Measurements from ENCODE around the gene UNC5A. TPM values are rescaled to one million over a fixed set of nuclear protein-coding genes. Genes with fewer than 3 reads are reported as not detected.

The UNC5A gene
- total RNA-seq, 4 donors from 2014 or later = 0.34 to 0.67 (median 0.67) TPM; not detected in 1

GRCh38 chr5:176846335-176847140 is 36.2 kb downstream of the UNC5A start:
- TF ChIP-seq POLR2A (IDR thresholded peaks at IDR 0.05) = no peak
- TF ChIP-seq CTCF (IDR thresholded peaks at IDR 0.05) = no peak
- WGBS, 2 donors = 39 to 48% methylated on average over 3 to 11 of the region's 24 CpGs
- Histone ChIP-seq H3K36me3 (no peaks in the 10 kb centered on the region), H3K4me3 (replicated peaks in 1 of 3) (no peak overlapping the region), H3K27ac (no peak overlapping the region), H3K27me3 (no peaks in the 10 kb centered on the region), H3K4me1 (no peaks in the 10 kb centered on the region), H3K9me3 (no peaks in the 10 kb centered on the region)
- intact Hi-C loops (cut with DNase I) = no loop called here
- no peak for DNase-seq

GRCh38 chr5:176847148-176847547 is 36.8 kb downstream of the UNC5A start:
- Histone ChIP-seq H3K4me3 (replicated peaks in 1 of 3) (no peak overlapping the region), H3K4me1 (no peaks in the 10 kb centered on the region), H3K9me3 (no peaks in the 10 kb centered on the region), H3K27me3 (no peaks in the 10 kb centered on the region), H3K27ac (no peak overlapping the region), H3K36me3 (no peaks in the 10 kb centered on the region)
- no peak for TF ChIP-seq POLR2A (IDR thresholded peaks at IDR 0.05)
- TF ChIP-seq CTCF (IDR thresholded peaks at IDR 0.05) = no peak
- 55 to 66% methylated on average over 6 to 16 of the region's 18 CpGs for WGBS, 2 donors
- no peak for DNase-seq
- intact Hi-C loops (cut with DNase I) = no loop called here

GRCh38 chr5:176847726-176848290 is 37.4 kb downstream of the UNC5A start:
- Histone ChIP-seq H3K27ac (no peak overlapping the region), H3K27me3 (no peaks in the 10 kb centered on the region), H3K4me3 (replicated peaks in 1 of 3) (no peak overlapping the region), H3K4me1 (no peaks in the 10 kb centered on the region), H3K36me3 (no peaks in the 10 kb centered on the region), H3K9me3 (no peaks in the 10 kb centered on the region)
- DNase-seq = no peak
- TF ChIP-seq CTCF (IDR thresholded peaks at IDR 0.05) (no peak), POLR2A (IDR thresholded peaks at IDR 0.05) (no peak)
- intact Hi-C loops (cut with DNase I) = no loop called here
- 79 to 81% methylated on average over 13 of the region's 13 CpGs for WGBS, 2 donors

GRCh38 chr5:176848651-176849050 is 38.3 kb downstream of the UNC5A start:
- intact Hi-C loops (cut with DNase I) = no loop called here
- no peaks in the 10 kb centered on the region for H3K27me3 ChIP-seq
- 91 to 100% methylated on average over 1 to 5 of the region's 13 CpGs for WGBS, 2 donors
- TF ChIP-seq CTCF (IDR thresholded peaks at IDR 0.05) = no peak
- no peak for TF ChIP-seq POLR2A (IDR thresholded peaks at IDR 0.05)
- H3K9me3 ChIP-seq = no peaks in the 10 kb centered on the region
- H3K27ac ChIP-seq = no peak overlapping the region
- H3K4me3 ChIP-seq (replicated peaks in 1 of 3) = no peak overlapping the region
- no peaks in the 10 kb centered on the region for H3K4me1 ChIP-seq
- DNase-seq = no peak
- no peaks in the 10 kb centered on the region for H3K36me3 ChIP-seq

- TF ChIP-seq CTCF (IDR thresholded peaks at IDR 0.05) (no peak), POLR2A (IDR thresholded peaks at IDR 0.05) (no peak)
- intact Hi-C loops (cut with DNase I) = no loop called here
- H3K4me1 ChIP-seq = no peaks in the 10 kb centered on the region
- no peaks in the 10 kb centered on the region for H3K36me3 ChIP-seq
- no peaks in the 10 kb centered on the region for H3K27me3 ChIP-seq
- H3K4me3 ChIP-seq (replicated peaks in 1 of 3) = no peak overlapping the region
- WGBS, 2 donors = 68 to 69% methylated on average over 5 to 6 of the region's 7 CpGs
- no peak overlapping the region for H3K27ac ChIP-seq
- no peak for DNase-seq
- H3K9me3 ChIP-seq = no peaks in the 10 kb centered on the region
Measured at GRCh38 chr5:176849611-176850227, 39.4 kb downstream of the UNC5A start.
